GM10248 (cell line): ENCODE data around the gene RARRES2.
"Not testable (repeated sequence)": the region's sequence is repeated elsewhere in the genome, so short reads cannot be mapped to it uniquely, and the experiment has no call there.

Experiments
- CTCF ChIA-PET: fragments of 300-600 bp; sonication (Branson Sonifier 250); formaldehyde crosslinking; extraction: SDS; loops from one replicate; lab custom pipeline; 2021; ENCODE audit warnings: antibody characterized with exemption; lab: Yijun Ruan, JAX
- POLR2A ChIA-PET: fragments of 350-650 bp; sonication (Branson Sonifier 250); formaldehyde crosslinking; extraction: SDS; loops from one replicate; lab custom pipeline; 2020; ENCODE audit warnings: antibody characterized with exemption; lab: Yijun Ruan, JAX
- DNase-seq: peaks from one replicate; pipeline ENCODE4 v3.0.0; 2012; ENCODE audit errors: extremely low spot score
- CTCF ChIP-seq: IDR thresholded peaks from 2 replicates; pipeline ENCODE4 v1.5.1; 2012; ENCODE audit warnings: mild to moderate bottlenecking, low read depth; ENCODE audit errors: extremely low read depth, missing control alignments, control extremely low read depth

The RARRES2 gene

GRCh38 chr7:150322833-150323681, 18.4 kb downstream of the RARRES2 start, which contains the start of the genes ACTR3C and LRRC61:
ACTR3C (minus strand) TSS chr7:150323545; CDS start chr7:150295296, 28,249 bp downstream.
LRRC61 (plus strand) TSS chr7:150323355; CDS start chr7:150336862, 13,507 bp downstream.
- CTCF ChIA-PET = interaction anchor here (1.1 to 2.9 kb wide), 2 partner anchors 9 to 97 kb away, joined by 3 to 10 read pairs; no protein-coding TSS in a partner anchor
- TF ChIP-seq CTCF = peak; percentile 26
- DNase-seq = peak; percentile 82
- POLR2A ChIA-PET = no interaction called here

GRCh38 chr7:150322114-150322832, 19.2 kb downstream of the RARRES2 start:
- ChIA-PET CTCF (interaction anchor here (0.8 to 2.9 kb wide), 3 partner anchors 8 to 22 kb away, joined by 3 to 10 read pairs (median 3); no protein-coding TSS in a partner anchor), POLR2A (no interaction called here)
- no peak for TF ChIP-seq CTCF
- DNase-seq = no peak

GRCh38 chr7:150321788-150322113, 19.7 kb downstream of the RARRES2 start:
- ChIA-PET POLR2A (no interaction called here), CTCF (interaction anchor here (0.8 to 1.7 kb wide), 2 partner anchors 12 to 22 kb away, joined by 3 read pairs; no protein-coding TSS in a partner anchor)
- DNase-seq = no peak
- TF ChIP-seq CTCF = no peak

- POLR2A ChIA-PET = no interaction called here
- no peak for DNase-seq
- no peak for TF ChIP-seq CTCF
- CTCF ChIA-PET = interaction anchor here (1.1 to 2.1 kb wide), 2 partner anchors 11 to 40 kb away, joined by 3 to 4 read pairs; no protein-coding TSS in a partner anchor
Observed at GRCh38 chr7:150317748-150318444, 23.5 kb downstream of the RARRES2 start.

- DNase-seq, POLR2A ChIA-PET: not testable (repeated sequence)
- CTCF ChIA-PET = interaction anchor here (0.9 to 2.1 kb wide), 3 partner anchors 41 to 132 kb away, joined by 3 to 4 read pairs (median 3); no protein-coding TSS in a partner anchor
Observed at GRCh38 chr7:150316987-150317386, 24.4 kb downstream of the RARRES2 start.

- ChIA-PET CTCF (interaction anchor here (0.7 to 2.8 kb wide), 5 partner anchors 9 to 92 kb away, joined by 3 to 10 read pairs (median 8); partner anchors contain the start of genes ACTR3C and LRRC61), POLR2A (no interaction called here)
- TF ChIP-seq CTCF = no peak
Observed at GRCh38 chr7:150314639-150315239, 26.7 kb downstream of the RARRES2 start.

More at GRCh38 chr7:150314639-150315239, 26.7 kb downstream of the RARRES2 start:
- DNase-seq = no peak
